ENCODE measurements around the gene LGI2.

DNA sequence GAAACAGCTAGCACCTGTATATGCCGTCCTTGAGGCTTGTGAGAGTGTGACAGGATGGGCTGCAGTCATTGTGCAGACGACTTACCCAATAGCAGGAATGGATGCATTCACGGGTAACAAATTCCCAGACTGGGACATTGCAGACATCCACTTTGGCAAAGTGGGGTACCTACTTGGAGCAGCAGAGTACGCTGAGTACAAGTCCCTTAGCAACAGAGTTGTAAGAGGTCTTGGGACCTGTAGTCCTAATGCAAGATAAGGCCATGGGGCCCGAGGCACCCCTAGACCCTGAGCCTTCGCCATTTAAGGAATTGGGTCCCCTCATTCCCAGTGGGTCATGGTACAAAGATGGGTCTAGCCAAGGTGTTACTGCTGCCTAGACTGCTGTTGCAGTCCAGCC, 62.5 kb downstream of the LGI2 start:
- TF ChIP-seq, protein P1, sequence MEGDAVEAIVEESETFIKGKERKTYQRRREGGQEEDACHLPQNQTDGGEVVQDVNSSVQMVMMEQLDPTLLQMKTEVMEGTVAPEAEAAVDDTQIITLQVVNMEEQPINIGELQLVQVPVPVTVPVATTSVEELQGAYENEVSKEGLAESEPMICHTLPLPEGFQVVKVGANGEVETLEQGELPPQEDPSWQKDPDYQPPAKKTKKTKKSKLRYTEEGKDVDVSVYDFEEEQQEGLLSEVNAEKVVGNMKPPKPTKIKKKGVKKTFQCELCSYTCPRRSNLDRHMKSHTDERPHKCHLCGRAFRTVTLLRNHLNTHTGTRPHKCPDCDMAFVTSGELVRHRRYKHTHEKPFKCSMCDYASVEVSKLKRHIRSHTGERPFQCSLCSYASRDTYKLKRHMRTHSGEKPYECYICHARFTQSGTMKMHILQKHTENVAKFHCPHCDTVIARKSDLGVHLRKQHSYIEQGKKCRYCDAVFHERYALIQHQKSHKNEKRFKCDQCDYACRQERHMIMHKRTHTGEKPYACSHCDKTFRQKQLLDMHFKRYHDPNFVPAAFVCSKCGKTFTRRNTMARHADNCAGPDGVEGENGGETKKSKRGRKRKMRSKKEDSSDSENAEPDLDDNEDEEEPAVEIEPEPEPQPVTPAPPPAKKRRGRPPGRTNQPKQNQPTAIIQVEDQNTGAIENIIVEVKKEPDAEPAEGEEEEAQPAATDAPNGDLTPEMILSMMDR (IDR thresholded peaks at IDR 0.05; ENCODE audit: insufficient read depth, low read length, poor library complexity, severe bottlenecking) = no peak
- TF ChIP-seq EZH2phosphoT487 (conservative IDR thresholded peaks at IDR 0.05; ENCODE audit: low read length) = no peak

Measured in SU-DHL-6 (cell line).